ENCODE measurements around the gene AUTS2.

DNA sequence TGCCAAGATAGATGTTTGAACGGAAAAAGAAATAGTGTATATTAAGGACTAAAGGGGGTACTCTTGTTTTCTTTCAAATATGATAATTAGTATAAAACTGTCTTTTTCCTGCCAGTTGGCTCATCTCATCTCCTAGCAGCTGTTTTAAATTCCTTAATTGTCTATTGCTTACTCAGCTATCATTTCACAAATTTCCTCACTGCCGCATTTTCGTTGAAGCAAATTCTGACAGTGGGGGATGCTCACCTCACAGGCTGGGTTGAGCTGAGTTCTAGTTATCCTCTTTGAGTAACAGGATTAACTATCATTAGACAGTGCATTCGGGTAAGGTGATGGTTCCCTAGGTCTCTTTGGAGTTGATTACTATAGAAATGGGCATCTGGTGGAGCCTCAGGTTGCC, 592.0 kb downstream of the AUTS2 start:
- TF ChIP-seq CTCF (conservative IDR thresholded peaks at IDR 0.05; ENCODE audit: low read depth, low read length) (no peak), EZH2 (IDR thresholded peaks at IDR 0.05; ENCODE audit: borderline replicate concordance, low read depth, low read length, poor library complexity, severe bottlenecking) (no peak)

All from A673 (cell line).